T-helper 17 cell (primary cell): Measurements from ENCODE around the gene PLEKHA8. TPM values are rescaled to one million over a fixed set of nuclear protein-coding genes. Genes with fewer than 3 reads are reported as not detected.
"Not testable (repeated sequence)": the region's sequence is repeated elsewhere in the genome, so short reads cannot be mapped to it uniquely, and the experiment has no call there.

Experiments used
- ATAC-seq: fragments of 150-1000 bp; cut with Tn5 transposase; 2 replicates; pipeline ENCODE4 v1.10.0; 2021; ENCODE audit warnings: mild to moderate bottlenecking, moderate library complexity
- DNase-seq, 3 donors: peaks; one replicate each; pipeline versions ENCODE4 v3.0.0 to v3.0.0-alpha.2; 2020 to 2021
- H3K9me3 ChIP-seq: one replicate; pipeline ENCODE4 v1.7.0; 2013; ENCODE audit warnings: low read length, mild to moderate bottlenecking; ENCODE audit not compliant: control insufficient read depth, poor library complexity, severe bottlenecking
- H3K27ac Mint-ChIP-seq: one replicate; pipeline ENCODE4 v1.8.0; 2022; ENCODE audit warnings: mild to moderate bottlenecking, moderate library complexity, mixed read lengths
- H3K27me3 Mint-ChIP-seq: one replicate; pipeline ENCODE4 v1.8.0; 2022; ENCODE audit warnings: mixed read lengths
- H3K36me3 Mint-ChIP-seq: one replicate; pipeline ENCODE4 v1.8.0; 2022; ENCODE audit warnings: low read depth, mixed read lengths
- H3K4me1 Mint-ChIP-seq: one replicate; pipeline ENCODE4 v1.8.0; 2022; ENCODE audit warnings: mild to moderate bottlenecking, mixed read lengths
- H3K4me3 Mint-ChIP-seq: one replicate; pipeline ENCODE4 v1.8.0; 2022; ENCODE audit warnings: mild to moderate bottlenecking, moderate library complexity, mixed read lengths
- total RNA-seq, 4 donors: library from RNA in 2 of 4; stranded (reverse) in 2 of 4; gene quantifications; one replicate each; pipeline ENCODE4 v1.2.3 and lab custom pipeline; 2022 to 2026

Gene PLEKHA8
- total RNA-seq, 2 donors from 2014 or later: 5.9 to 7.6 TPM

DNA sequence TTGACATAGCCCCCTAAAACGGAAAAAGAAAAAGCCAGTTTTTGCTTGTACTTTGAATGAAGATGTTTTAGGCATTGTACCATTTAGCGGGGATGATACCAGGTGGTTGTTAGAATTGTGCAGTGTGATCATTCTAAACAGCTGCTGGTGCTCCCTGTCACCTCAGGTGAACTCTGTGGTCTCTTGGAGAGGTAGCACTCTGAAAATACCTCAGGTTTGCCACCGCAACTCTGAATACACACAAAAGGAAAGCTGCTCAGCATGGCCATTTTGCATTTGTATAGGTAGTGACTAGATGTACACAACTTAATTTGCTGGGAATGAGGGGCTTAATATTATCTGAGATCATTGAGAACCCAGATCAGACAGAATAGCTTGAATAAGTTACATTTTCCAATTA, 52.6 kb downstream of the PLEKHA8 start:
- no peak for ATAC-seq
- no peak overlapping the region for H3K4me3 Mint-ChIP-seq
- no peak overlapping the region for H3K27ac Mint-ChIP-seq
- no peaks in the 10 kb centered on the region for H3K27me3 Mint-ChIP-seq
- no peak for DNase-seq
- peaks cover 3% of the 10 kb centered on the region for H3K36me3 Mint-ChIP-seq
- no peaks in the 10 kb centered on the region for H3K4me1 Mint-ChIP-seq
- H3K9me3 ChIP-seq: no peaks in the 10 kb centered on the region

DNA sequence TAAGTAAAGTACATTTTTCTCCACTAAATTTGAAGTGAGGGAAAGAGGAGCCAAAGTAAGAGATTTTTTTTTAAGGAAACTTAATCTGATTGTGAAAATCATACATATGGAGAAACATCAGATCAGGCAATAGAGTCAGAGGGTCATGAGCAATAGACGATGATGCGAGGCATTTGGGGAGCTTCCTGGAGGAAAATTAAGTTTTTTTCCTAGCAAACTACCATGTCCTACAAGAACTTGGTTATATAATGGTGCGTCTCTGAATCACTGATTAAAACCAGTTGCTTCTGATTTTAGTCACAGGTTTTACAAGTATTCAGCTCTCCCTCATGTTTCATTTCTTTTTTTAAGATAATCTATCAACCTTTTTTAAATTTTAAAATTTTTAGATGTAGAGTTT, 54.5 kb downstream of the PLEKHA8 start:
- peaks cover 6% of the 10 kb centered on the region for H3K4me1 Mint-ChIP-seq
- no peaks in the 10 kb centered on the region for H3K9me3 ChIP-seq
- H3K4me3 Mint-ChIP-seq: no peak overlapping the region
- ATAC-seq: no peak
- no peak overlapping the region for H3K27ac Mint-ChIP-seq
- H3K27me3 Mint-ChIP-seq: no peaks in the 10 kb centered on the region
- peaks cover 3% of the 10 kb centered on the region for H3K36me3 Mint-ChIP-seq
- no peak for DNase-seq

DNA sequence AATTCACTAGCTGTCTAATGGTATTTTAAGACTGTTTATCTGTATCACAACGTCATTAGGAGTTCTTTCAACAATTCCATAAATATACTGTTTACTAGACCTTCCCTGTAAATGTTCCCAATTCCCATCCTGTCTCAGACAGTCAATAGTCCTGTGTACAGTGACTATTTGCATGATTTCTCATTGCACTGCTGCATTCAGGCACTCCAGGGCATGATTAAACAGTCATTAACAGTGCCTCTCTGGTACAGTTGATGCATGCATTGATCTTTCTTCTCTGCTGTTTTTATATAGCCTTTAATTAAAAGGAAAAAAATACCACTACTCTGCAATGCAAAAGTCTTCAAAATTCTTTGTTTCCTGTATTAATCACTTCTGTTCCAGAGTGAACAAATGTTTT, 55.1 kb downstream of the PLEKHA8 start:
- H3K4me1 Mint-ChIP-seq: peaks cover 8% of the 10 kb centered on the region
- H3K9me3 ChIP-seq: no peaks in the 10 kb centered on the region
- no peak overlapping the region for H3K4me3 Mint-ChIP-seq
- ATAC-seq: no peak
- DNase-seq: no peak
- H3K36me3 Mint-ChIP-seq: peaks cover 5% of the 10 kb centered on the region
- no peaks in the 10 kb centered on the region for H3K27me3 Mint-ChIP-seq
- H3K27ac Mint-ChIP-seq: no peak overlapping the region

DNA sequence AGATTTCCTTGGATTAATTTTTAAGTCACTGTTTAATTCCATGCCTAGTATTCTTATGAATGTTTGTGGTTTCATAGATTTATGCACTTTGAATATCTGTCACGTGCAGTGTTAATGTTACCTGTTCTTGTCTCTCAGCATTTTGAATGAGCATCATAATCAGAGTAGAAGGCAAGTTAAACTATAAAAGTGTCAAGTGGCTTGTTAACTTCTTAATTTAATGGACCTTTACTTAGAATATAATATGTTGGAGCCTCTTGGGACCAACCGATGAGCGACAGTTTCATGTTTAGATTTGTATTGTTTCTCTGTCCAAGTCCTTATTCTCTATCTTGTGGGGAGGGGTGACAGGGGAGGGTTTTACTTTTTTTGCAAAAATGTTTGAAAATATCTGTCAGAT, 56.0 kb downstream of the PLEKHA8 start:
- Mint-ChIP-seq H3K27me3 (no peaks in the 10 kb centered on the region), H3K27ac (no peak overlapping the region), H3K4me3 (no peak overlapping the region), H3K36me3 (peaks cover 5% of the 10 kb centered on the region), H3K4me1 (peaks cover 8% of the 10 kb centered on the region)
- DNase-seq (no peak), ATAC-seq (no peak)
- no peaks in the 10 kb centered on the region for H3K9me3 ChIP-seq

DNA sequence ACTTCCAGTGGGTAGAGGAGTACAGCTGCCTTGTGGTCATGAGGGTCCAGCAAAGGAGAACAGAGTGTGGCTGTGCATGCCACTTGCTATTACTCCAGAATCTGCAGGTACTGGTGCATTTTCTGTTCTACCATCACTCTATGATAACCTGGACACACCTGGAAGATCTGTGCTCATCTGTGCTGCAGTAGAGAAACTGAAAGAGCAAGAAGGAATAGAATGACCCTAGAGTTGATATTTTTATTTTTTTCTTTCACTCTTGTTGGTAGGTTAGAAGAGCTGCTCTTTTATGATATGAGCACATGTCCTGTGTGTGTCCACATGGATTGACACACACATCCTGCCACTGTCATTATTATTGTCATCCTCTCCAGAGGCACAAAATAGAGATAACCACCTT, 58.3 kb downstream of the PLEKHA8 start:
- H3K9me3 ChIP-seq: no peaks in the 10 kb centered on the region
- Mint-ChIP-seq H3K27me3 (no peaks in the 10 kb centered on the region), H3K36me3 (peaks cover 5% of the 10 kb centered on the region), H3K27ac (no peak overlapping the region), H3K4me3 (no peak overlapping the region), H3K4me1 (peaks cover 8% of the 10 kb centered on the region)
- no peak for ATAC-seq
- DNase-seq: no peak

DNA sequence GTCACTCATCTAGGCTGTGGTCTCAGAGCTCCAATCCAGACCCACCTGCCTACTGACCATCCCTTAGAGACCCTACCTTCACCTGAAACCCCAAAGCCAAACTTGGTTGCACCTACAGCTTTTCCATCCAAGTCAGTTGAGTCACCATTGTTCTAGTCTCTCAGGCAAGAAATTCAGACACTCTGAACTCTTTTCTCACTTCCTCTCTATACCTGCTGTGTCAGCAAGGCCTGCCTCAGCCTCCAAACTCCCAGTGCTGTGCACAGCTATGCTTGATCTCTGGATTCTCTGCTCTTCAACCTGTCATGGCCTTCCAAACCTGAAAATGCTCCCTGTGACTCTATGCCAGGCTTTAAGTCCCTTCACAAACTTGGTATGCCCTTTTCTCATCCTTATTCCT, 59.2 kb downstream of the PLEKHA8 start:
- H3K9me3 ChIP-seq: no peaks in the 10 kb centered on the region
- Mint-ChIP-seq H3K36me3 (peaks cover 5% of the 10 kb centered on the region), H3K4me1 (peaks cover 8% of the 10 kb centered on the region), H3K27me3 (no peaks in the 10 kb centered on the region), H3K4me3 (no peak overlapping the region), H3K27ac (peak overlapping the region; percentile 54)
- no peak for ATAC-seq
- no peak for DNase-seq

DNA sequence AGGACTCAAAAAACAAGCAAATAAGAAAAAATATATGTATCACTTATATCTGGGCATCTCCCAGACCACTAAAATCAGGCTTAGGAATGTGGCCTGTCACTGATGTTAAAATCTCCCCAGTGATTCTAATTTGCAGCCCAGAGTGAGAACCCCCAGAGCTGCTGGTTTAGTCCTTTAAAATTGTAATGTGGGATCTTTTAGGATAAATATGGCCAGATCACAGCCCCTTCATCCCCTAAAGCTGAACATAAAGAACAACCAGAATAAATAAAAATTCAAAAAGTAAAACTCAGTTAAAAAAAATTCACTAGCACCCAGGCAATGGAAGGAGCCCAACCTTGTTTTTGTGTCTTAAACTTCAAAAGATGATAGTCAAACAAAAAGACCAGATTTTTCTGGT, 60.1 kb downstream of the PLEKHA8 start:
- peaks cover 8% of the 10 kb centered on the region for H3K4me1 Mint-ChIP-seq
- H3K27ac Mint-ChIP-seq: peak overlapping the region; percentile 54
- H3K36me3 Mint-ChIP-seq: peaks cover 5% of the 10 kb centered on the region
- DNase-seq (no peak), ATAC-seq (no peak)
- H3K9me3 ChIP-seq: no peaks in the 10 kb centered on the region
- no peaks in the 10 kb centered on the region for H3K27me3 Mint-ChIP-seq
- H3K4me3 Mint-ChIP-seq: no peak overlapping the region

DNA sequence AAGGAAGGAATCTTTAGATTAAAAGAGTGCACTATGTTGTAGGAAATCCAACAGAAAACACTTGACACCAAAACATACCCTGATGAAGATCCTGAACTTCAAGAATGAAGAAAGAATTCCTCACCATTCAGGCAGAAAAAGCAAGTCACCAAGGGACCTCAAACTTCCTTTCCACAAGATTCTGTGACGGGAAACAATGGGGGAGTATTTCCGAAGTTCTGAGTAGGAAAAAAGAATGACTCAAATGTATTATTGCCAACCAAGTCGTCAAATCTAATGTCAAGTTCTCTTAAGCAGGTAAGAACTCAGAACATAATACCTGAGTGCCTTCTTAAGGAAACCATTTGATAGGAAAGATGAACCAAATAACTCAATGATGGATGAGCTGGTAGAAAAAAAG, 61.9 kb downstream of the PLEKHA8 start:
- no peak for DNase-seq
- peaks cover 8% of the 10 kb centered on the region for H3K4me1 Mint-ChIP-seq
- peaks cover 5% of the 10 kb centered on the region for H3K36me3 Mint-ChIP-seq
- H3K27ac Mint-ChIP-seq: no peak overlapping the region
- no peaks in the 10 kb centered on the region for H3K27me3 Mint-ChIP-seq
- H3K4me3 Mint-ChIP-seq: no peak overlapping the region
- ATAC-seq: no peak
- no peaks in the 10 kb centered on the region for H3K9me3 ChIP-seq

DNA sequence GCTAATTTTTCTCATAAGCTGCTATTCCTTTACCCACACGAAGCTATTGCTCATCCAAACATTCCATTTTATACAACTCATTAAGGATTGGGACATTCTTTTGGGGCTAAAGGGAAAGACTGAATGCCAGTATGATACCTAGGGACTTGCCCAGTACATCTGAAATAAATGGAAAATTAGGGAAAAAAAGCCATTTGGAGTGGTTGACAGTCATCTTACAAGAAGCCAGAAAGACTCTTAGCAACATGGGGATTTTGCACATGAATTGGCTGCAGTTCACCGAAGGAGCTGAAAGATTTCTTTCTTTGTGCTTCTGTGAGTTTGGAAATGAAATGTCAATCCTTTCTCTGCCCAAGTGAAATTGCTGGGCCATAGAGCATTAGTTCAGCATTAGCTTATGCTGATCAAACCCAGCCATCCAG, 63.3 kb downstream of the PLEKHA8 start:
- DNase-seq (no peak), ATAC-seq (no peak)
- Mint-ChIP-seq H3K4me3 (no peak overlapping the region), H3K27me3 (no peaks in the 10 kb centered on the region), H3K4me1 (peaks cover 8% of the 10 kb centered on the region), H3K36me3 (peaks cover 5% of the 10 kb centered on the region), H3K27ac (no peak overlapping the region)
- no peaks in the 10 kb centered on the region for H3K9me3 ChIP-seq

DNA sequence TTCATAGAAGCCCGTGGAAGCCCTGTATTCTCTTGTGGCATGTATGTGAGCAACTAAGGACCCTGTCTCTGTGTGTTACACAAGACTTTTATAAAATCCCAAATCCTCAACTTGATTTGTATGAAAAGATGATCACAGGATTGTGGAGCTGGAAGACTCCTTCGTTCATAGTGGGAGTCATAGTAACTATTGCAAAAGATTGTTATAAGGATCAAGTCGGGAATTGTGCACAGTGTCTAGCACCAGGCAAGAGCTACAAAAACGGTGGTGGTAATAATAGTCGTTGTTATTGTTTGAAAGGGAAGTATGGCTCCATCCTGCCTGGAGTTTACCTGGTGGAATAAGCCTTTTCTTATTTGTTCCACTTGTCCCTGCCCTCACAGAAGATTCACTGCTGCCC, 63.8 kb downstream of the PLEKHA8 start:
- peaks cover 8% of the 10 kb centered on the region for H3K4me1 Mint-ChIP-seq
- H3K27ac Mint-ChIP-seq: no peak overlapping the region
- DNase-seq (no peak), ATAC-seq (no peak)
- no peak overlapping the region for H3K4me3 Mint-ChIP-seq
- H3K9me3 ChIP-seq: no peaks in the 10 kb centered on the region
- H3K27me3 Mint-ChIP-seq: no peaks in the 10 kb centered on the region
- peaks cover 5% of the 10 kb centered on the region for H3K36me3 Mint-ChIP-seq

DNA sequence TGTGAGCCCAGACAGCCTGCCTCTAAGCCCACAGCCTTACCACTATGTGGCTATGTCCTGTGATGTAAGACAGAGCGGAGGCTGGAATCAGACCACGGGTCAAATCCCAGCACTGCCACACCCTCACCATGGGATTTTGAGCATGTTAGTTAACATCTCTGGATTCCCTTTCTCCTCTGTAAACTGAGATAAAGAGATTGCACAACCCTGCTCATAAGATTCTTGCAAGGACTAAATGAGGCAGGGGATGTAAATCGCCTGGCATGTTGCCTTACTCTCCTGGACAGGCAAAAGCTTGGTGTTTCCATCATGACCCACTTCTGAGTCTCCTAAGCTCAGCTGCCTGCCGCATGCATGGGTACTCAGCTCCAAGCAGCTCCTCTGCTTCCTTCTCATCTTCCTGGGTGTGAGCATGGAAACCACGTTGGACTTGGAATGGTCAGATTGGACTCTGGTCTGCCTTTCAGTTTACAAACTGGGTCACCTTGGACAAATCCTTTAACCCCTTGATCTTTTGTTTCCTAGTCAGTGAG, 65.3 kb downstream of the PLEKHA8 start:
- no peaks in the 10 kb centered on the region for H3K4me1 Mint-ChIP-seq
- no peaks in the 10 kb centered on the region for H3K27me3 Mint-ChIP-seq
- peaks cover 2% of the 10 kb centered on the region for H3K36me3 Mint-ChIP-seq
- H3K9me3 ChIP-seq: no peaks in the 10 kb centered on the region
- no peak for ATAC-seq
- no peak overlapping the region for H3K27ac Mint-ChIP-seq
- no peak overlapping the region for H3K4me3 Mint-ChIP-seq
- DNase-seq: no peak

DNA sequence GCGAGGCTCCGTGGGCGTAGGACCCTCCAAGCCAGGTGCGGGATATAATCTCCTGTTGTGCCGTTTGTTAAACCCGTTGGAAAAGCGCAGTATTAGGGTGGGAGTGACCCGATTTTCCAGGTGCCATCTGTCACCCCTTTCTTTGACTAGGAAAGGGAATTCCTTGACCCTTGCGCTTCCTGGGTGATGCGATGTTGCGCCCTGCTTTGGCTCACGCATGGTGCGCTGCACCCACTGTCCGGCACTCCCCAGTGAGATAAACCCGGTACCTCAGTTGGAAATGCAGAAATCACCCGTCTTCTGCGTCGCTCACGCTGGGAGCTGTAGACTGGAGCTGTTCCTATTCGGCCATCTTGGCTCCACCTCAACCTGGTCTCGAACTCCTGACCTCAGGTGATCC, 70.4 kb downstream of the PLEKHA8 start:
- not testable (repeated sequence) for ATAC-seq, DNase-seq, H3K36me3 Mint-ChIP-seq, H3K27me3 Mint-ChIP-seq, H3K4me1 Mint-ChIP-seq, H3K27ac Mint-ChIP-seq, H3K9me3 ChIP-seq, H3K4me3 Mint-ChIP-seq

DNA sequence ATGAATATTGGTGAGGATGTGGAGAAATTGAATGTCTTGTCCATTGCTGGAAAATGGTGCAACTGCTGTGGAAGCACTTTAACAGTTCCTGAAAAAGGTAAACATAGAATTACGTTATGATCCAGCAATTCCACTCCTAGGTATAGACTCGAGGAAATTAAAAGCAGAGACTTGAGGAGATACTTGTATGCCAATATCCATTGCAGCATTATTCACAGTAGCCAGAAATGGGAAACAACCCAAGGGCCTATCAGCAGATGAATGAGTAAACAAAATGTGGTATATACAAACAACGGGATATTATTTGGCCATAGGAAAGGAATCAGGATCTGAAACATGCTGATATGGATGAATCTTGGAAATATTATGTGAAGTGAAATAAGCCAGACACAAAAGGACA, 74.1 kb downstream of the PLEKHA8 start:
- DNase-seq (no peak), ATAC-seq (no peak)
- Mint-ChIP-seq H3K27me3 (no peaks in the 10 kb centered on the region), H3K36me3 (peaks cover 2% of the 10 kb centered on the region), H3K4me1 (no peaks in the 10 kb centered on the region), H3K27ac (no peak overlapping the region), H3K4me3 (no peak overlapping the region)
- H3K9me3 ChIP-seq: no peaks in the 10 kb centered on the region

DNA sequence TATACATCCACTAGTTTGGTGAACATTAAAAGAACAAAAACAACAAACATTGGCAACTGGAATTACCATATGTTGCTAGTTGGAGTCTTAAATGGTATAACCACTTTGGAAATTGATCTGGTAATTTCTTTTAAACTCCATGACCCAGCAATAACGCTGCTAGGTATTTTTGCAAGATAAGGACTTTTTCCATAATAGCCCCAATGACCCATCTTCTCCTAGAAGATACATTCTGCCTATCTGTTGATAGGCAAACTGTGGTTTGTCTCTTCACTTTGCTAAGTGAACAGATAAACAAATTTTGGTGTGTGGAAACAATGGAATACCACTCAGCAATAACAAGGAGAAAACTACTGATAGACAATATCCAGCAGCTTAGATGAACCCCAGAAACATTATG, 75.9 kb downstream of the PLEKHA8 start:
- Mint-ChIP-seq H3K27ac (no peak overlapping the region), H3K4me3 (no peak overlapping the region), H3K4me1 (no peaks in the 10 kb centered on the region), H3K36me3 (no peaks in the 10 kb centered on the region), H3K27me3 (no peaks in the 10 kb centered on the region)
- no peak for ATAC-seq
- no peak for DNase-seq
- H3K9me3 ChIP-seq: no peaks in the 10 kb centered on the region
